Activated effector memory CD4-positive, alpha-beta T cell treated with anti-CD3 and anti-CD28 coated beads, Interleukin-2, amount 50 U/mL, for 16 hours (primary cell): ENCODE measurements around the gene PRKCH.

ENCODE experiments used
- DNase-seq: peaks from one replicate; pipeline ENCODE4 v3.0.0-alpha.2; 2020

PRKCH gene

GRCh38 chr14:61538464-61539022 lies 217.2 kb downstream of the PRKCH start:
- no peak for DNase-seq

DNA sequence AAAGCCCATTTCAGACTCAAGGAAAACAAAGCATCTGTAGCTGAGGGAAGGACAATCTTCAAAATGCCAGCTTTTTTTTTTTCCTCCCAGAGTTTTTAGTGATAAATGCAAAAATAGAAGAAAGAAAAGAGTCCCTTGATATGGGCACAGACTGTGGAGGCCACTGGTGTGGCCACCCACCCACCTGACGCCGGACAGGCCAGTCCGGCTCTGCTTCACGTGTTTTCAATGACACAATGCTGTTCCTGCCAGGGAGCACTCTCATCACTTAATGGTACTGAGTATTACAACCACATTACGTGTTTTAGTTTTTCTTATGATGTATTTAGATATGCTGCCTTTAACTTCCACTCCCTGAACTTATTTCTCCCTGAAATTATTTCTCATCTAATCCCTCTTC lies 218.3 kb downstream of the PRKCH start:
- DNase-seq, result no peak

- DNase-seq, result no peak
Measured at GRCh38 chr14:61540931-61541330, 219.6 kb downstream of the PRKCH start.

GRCh38 chr14:61542848-61543790 lies 221.7 kb downstream of the PRKCH start:
- DNase-seq, result no peak

DNA sequence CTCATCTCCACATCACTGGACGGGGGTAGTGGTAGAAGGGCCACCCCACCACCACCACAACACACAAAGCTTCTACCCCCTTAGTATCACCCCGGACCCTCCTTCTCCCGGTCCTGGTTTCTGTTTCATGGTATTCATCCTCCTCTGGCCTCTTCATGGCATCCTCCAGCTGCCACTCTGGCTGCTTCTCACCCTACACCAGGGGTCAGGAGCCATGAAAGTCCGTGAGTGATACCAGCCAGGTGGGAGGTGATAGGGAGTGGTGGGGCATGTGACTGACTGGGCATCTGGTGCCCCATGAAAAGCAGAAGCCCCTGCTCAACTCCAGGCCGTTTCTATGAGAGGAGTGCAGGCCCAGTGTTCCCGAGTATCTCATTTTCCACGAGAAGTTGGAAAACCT lies 222.6 kb downstream of the PRKCH start:
- no peak for DNase-seq

DNA sequence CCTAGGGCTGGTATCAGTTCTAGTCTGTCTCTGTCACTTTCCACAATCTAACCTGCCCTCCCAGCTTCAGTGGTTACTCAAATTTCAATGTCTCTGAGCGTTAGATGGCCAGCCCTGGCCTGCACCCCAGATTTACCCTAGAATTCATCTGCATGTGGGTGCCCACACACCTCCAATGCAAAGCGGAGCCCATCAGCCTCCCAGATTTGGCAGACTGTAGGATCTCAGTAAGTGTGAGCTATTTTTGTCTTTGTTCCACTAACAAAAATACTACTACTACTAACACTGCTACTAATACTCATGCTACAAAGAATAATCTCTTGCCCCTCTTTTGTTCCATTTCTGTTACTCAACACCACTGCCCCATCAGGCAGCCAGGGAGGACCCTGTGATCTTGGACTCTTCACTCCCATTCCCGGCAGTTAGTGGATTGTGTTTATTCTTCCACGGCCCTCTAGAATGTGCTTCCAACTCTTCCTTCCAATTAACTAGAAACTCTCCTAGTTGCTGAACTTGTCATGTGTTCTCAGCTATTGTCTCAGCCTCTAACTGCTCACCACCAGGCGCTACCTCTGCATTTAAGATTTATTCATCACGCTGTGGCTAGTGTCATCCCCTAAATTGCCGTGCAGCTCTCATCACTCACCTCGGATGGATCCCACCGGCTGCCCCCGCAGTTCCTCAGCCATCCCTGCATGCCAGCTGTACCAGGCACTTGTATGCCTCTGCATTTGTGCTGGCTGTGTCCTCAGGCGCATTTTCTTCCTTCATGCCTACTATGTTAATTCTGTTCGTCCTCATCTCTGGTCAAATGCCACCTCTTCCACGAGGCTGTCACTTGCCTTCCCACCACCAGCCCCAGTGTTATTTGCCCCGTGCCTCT lies 223.3 kb downstream of the PRKCH start:
- DNase-seq, result no peak

- no peak for DNase-seq
Measured at GRCh38 chr14:61545726-61546455, 224.5 kb downstream of the PRKCH start.

DNA sequence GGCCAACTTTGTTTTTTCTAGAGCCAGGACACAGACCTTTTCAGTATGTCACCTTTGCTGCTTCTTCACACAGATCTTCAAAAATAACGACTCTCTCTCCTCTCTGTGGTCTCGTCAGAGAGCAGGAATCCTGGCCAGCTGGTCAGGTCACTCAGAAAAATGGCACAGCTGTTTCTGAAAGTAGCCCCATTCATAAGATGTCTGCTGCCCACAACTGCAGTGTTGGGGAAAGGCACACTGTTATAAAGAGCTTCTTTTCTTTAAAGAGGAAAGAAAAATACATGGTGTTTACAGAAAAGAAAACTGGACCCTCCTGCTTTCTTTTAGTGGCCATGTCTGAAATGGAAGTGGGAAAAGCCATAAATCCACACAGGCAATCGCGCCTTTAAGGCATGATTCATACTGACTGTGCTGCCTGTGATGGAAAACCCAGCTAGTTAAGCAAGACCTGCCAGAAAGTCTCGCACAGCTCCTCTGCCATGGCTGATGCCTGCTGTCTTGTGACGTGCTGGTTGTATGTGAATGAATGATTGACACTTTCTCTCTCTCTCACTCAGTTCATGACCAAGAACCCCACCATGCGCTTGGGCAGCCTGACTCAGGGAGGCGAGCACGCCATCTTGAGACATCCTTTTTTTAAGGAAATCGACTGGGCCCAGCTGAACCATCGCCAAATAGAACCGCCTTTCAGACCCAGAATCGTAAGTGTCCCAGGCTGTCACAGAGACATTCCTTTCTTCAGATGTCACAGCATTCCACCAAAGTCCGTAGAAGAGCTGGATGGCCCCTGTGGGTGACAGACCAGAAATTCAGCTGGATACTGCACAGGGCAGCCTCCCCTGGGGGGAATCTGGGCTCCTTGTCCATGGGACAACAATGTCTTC lies 226.0 kb downstream of the PRKCH start:
- DNase-seq, result no peak

- no peak for DNase-seq
Measured at GRCh38 chr14:61549425-61549824, 228.0 kb downstream of the PRKCH start.

DNA sequence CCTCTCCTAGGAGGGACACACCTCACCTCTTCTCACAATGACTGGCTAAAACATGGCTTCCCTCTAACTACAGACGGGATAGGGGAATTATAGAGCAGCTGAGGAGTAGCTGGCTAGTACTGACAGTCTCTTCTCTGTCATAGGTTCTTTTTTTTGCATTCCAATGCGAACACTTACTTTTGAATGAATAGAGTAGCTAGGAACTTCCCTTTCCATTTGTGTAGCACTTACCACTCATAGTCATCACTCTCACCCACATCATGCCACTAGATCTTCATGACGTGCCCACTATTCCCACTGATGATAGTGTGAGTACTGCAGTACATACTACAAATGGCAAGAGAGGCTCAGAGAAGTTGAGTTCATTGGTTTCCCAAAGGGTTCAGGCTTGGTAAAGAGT lies 230.0 kb downstream of the PRKCH start:
- no peak for DNase-seq

- DNase-seq, result no peak
Measured at GRCh38 chr14:61552241-61552640, 230.9 kb downstream of the PRKCH start.

GRCh38 chr14:61553730-61554641 lies 232.6 kb downstream of the PRKCH start:
- DNase-seq, result no peak

DNA sequence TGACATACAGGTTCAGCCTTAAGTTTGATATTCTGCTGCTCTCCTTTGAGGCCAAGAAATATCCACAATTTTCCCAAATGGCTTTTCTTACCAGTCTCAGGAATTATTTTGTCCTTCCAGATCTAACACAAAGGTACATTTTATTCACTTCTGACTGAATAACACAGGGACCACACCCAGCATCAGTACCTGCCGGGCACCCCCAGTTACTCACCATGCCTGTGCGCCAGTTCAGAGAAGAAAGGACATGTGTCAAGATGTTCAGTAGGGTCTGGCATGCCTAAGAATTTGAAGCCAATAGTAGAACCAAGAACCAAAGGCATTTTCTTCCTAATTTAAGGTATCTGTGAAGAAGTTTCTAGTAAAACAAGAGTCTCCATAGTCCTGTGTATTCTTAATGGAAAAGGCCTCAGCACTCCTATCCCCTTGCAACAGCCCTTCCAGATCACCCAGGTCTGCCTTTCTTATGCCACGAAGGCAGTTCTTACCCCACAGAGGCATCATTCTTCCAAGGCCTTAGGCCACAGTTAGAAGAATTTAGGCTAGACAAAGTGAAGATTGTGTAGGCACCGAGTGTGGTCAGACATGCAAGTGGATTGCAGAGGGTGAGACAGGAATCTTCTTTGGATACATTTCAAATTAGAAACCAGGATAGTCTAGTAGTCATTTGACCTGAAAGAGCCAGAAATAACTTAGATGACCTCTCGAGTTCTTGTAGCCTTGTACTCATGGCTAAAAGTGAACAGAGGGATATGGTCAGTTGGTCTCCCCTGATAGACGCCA lies 233.9 kb downstream of the PRKCH start:
- no peak for DNase-seq

DNA sequence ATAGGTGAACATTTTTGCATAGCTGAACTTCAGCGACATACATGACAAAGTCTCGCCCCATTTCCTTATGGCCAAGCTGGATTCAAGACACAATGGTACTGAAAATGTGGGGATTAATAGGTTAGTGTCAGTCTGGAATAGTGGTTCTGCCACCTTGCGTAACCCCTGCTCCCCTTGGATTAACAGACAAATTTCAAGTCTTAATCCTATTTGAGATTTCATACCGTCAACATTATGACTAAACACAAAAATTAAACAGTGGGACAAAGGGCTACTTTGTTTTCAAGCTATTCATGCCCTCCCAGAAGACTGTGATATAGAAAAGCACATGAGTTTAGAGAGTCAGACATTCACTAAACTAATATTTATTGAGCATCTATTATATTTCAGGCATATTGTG lies 235.1 kb downstream of the PRKCH start:
- DNase-seq, result no peak

GRCh38 chr14:61557262-61557661 lies 235.9 kb downstream of the PRKCH start:
- no peak for DNase-seq

- DNase-seq, result no peak
Measured at GRCh38 chr14:61557854-61558253, 236.5 kb downstream of the PRKCH start.

- DNase-seq, result no peak
Measured at GRCh38 chr14:61558271-61558670, 236.9 kb downstream of the PRKCH start.

- no peak for DNase-seq
Measured at GRCh38 chr14:61559641-61560201, 238.3 kb downstream of the PRKCH start.

GRCh38 chr14:61560323-61560722 lies 238.9 kb downstream of the PRKCH start:
- DNase-seq, result no peak
